Skeletal muscle tissue (tissue), 4 donors: ENCODE measurements around the gene GALP. TPM values are rescaled to one million over a fixed set of nuclear protein-coding genes. Genes with fewer than 3 reads are reported as not detected.
A peak's percentile ranks its signal among the peaks of the same experiment; 100 is the strongest.

ENCODE experiments used
- H3K27ac ChIP-seq: one replicate; pipeline ENCODE4 v1.7.0; 2013; ENCODE audit warnings: mild to moderate bottlenecking, low read depth, low read length, inconsistent platforms
- H3K27me3 ChIP-seq, 3 donors: one replicate each; pipeline ENCODE4 v1.7.0; 2013; ENCODE audit warnings: low read length in 3 of 3; ENCODE audit not compliant: control insufficient read depth in 3 of 3, insufficient read depth in 3 of 3
- H3K36me3 ChIP-seq, 3 donors: one replicate each; pipeline ENCODE4 v1.7.0; 2013; ENCODE audit warnings: low read length in 3 of 3; ENCODE audit not compliant: control insufficient read depth in 3 of 3, insufficient read depth in 3 of 3
- H3K4me1 ChIP-seq, 3 donors: one replicate each; pipeline ENCODE4 v1.7.0; 2013; ENCODE audit warnings: low read length in 3 of 3, mild to moderate bottlenecking in 3 of 3; ENCODE audit not compliant: control insufficient read depth in 3 of 3, insufficient read depth in 3 of 3
- H3K4me3 ChIP-seq, 3 donors: one replicate each; pipeline ENCODE4 v1.7.0; 2013; ENCODE audit warnings: low read length in 3 of 3
- H3K9ac ChIP-seq, 3 donors: one replicate each; pipeline ENCODE4 v1.7.0; 2013; ENCODE audit warnings: low read length in 3 of 3, mild to moderate bottlenecking in 3 of 3, moderate library complexity in 2 of 3, low read depth in 1 of 3
- H3K9me3 ChIP-seq, 3 donors: one replicate each; pipeline ENCODE4 v1.7.0; 2013; ENCODE audit warnings: low read length in 3 of 3; ENCODE audit not compliant: control insufficient read depth in 3 of 3
- total RNA-seq: library from RNA; depleted of rRNA; stranded (reverse); fragments of >200 nt; gene quantifications from one replicate; pipeline ENCODE4 v1.2.3, GENCODE V29; 2014
- donor health status: Osteomylitis.

GALP gene
- total RNA-seq, 1 donor from 2014 or later, result not detected

DNA sequence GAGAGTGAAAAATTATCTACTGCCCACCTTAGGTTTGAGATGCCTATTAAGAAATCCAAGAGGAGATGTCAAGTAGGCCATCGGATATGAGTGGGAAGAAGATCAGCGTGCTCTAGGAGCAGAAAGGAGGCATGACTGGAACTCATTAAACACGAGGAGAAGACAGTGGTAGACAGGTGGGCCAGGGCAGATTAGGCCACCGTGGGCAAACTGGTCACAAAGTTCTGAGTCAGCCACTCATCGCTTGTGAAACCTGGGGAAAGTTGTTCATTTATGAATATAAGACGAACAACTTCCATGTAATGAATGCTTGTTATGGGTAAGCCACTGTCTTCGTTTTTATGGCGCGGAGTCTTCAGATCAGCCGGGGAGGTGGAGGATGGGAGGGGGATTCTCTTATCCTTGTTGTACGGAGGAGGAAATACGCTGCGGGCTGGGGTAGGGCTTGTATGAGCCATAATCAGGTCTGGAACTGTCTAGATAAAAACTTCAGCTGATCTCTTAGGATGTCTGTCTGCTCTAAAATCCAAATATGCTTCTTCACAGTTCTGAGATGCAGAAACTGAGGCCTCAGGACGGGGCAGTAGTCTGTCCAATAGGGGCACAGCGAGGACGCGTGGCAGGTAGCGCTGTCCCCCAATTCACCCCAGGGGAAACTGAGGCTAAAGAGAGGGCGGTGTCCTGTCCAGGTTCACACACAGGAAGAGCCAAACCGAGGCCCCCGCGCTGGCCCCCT, 35.8 kb upstream of the GALP start:
- peak overlapping the region; percentile 88 to 91 (median 89) for H3K4me3 ChIP-seq
- peaks cover 14 to 22% (median 15%) of the 10 kb centered on the region in 3 donors for H3K4me1 ChIP-seq
- H3K27me3 ChIP-seq, result no peaks in the 10 kb centered on the region
- H3K36me3 ChIP-seq, result peaks cover 0 to 2% (median 0%) of the 10 kb centered on the region in 3 donors
- H3K9me3 ChIP-seq, result no peaks in the 10 kb centered on the region
- H3K9ac ChIP-seq, result peak overlapping the region; percentile 80 to 93 (median 90)
- peak overlapping the region; percentile 93 for H3K27ac ChIP-seq

DNA sequence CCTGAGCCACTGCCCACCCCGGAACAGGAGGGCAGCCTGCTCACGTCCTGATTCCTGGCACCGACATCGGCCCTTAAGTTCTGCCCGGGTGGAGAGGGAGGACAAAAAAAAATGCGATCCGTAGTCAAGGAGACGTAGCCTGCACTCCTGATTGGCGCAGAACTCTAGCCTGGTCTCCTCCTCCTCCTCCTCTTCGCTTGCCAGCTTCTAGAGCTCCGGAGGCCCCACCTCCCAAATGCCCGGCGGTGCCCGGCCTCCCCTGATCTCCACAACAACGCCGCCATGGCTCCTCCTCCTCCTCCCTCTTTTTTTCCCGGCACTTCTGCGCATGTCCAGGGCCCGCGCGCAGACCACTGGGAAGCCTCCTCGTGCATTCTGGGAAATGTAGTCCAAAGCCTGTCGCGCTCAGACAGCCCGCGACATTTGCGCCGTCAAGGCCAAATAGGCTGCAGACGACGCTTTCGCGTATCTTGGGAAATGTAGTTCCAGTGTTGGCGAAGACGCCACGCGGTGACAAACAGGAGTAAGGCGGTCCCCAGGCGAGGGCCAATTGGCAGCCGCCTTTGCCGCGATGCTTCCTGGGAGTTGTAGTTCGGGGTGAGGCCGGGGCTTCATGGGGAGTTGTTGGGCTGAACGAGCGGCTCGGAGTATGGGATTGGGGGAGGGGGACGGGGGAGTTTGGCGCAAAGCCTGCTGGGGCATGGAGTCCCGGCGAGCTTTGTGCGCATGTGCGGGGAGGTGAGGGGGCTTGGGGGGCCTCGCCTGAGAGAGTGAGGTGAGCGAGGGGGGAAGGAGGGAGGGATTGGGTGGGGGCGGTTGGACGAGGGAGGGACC, 35.0 kb upstream of the GALP start, which contains the start of gene ZNF444:
Gene ZNF444, plus strand, starts transcription at position 705 of the 834 bp plus-strand sequence. CDS start 5,625 bp downstream, outside the sequence.
- Histone ChIP-seq H3K9me3 (no peaks in the 10 kb centered on the region), H3K27ac (peak within 1 kb of the TSS; percentile 93), H3K4me3 (peak within 1 kb of the TSS; percentile 88 to 91 (median 89)), H3K27me3 (no peaks in the 10 kb centered on the region), H3K4me1 (peaks cover 14 to 22% (median 15%) of the 10 kb centered on the region in 3 donors), H3K36me3 (peaks cover 0 to 2% (median 0%) of the 10 kb centered on the region in 3 donors), H3K9ac (peak within 1 kb of the TSS; percentile 80 to 93 (median 90))

DNA sequence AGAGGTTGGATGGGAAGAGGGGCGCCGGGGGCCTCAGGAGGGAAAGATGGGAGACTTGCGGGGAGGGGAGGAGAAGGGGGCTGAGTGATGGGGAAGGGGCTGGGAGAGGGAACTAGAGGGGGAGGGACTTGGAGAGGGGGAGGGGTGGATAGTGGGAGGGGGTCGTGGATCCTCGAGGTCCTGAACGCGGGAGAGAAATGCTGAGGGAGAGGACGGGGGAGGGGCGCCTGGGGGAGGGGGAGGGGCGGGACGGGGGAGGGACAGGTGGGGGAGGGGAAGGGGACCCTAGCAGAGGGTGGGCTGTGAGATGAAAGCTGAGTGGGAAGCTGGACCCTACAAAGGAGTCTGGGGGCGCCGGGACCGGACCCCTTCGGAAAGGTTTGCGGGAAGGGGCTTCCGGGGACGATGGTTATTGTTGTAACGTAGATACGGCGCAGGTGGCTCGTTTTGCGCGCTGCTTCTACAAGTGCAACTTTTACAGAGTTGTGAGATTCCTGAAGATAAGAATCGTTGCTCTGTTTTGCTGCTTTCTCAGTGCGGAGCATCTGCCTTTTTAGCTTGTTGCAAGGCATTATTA, 34.3 kb upstream of the GALP start:
- Histone ChIP-seq H3K36me3 (peaks cover 0 to 2% (median 0%) of the 10 kb centered on the region in 3 donors), H3K9me3 (no peaks in the 10 kb centered on the region), H3K27me3 (no peaks in the 10 kb centered on the region), H3K4me3 (peak overlapping the region; percentile 88 to 91 (median 89)), H3K4me1 (peaks cover 14 to 22% (median 15%) of the 10 kb centered on the region in 3 donors), H3K9ac (peak overlapping the region; percentile 38 to 74 (median 70)), H3K27ac (peak overlapping the region; percentile 93)

DNA sequence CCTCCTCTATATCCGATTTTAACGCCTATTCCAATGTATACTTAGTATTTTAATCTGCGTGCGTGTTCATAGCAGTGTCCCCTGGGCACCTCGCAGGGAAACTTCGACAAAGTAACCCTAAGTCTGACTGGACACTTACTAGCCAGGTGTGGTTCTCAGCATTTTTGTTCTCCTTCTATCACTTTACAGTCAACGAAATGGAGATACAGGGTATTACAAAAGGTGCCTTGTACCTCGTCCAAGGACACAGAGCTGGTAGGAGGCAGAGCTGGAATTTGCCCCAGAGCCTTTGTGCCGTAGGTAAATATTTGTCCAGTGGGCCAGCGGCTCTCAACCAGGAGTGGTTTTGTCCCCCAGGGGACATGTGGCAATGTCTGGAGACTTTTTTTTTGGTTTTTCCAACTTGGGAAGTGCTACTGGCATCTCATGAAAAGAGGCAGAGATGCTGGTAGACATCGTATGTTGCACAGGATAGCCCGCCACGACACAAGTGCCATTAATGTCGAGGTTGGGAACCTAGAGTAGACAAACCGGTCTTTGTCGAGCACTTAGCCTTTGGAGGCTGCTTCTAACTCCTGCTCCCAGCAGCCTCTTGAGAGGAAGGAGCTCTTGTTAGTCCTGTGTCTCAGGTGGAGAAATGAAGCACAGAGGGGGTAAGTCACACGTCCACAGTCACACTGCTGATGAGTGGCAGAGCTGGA, 33.6 kb upstream of the GALP start:
- peak overlapping the region; percentile 70 to 91 (median 71) for H3K4me3 ChIP-seq
- no peak overlapping the region for H3K27ac ChIP-seq
- H3K4me1 ChIP-seq, result peaks cover 14 to 24% (median 15%) of the 10 kb centered on the region in 3 donors
- no peaks in the 10 kb centered on the region for H3K27me3 ChIP-seq
- H3K9ac ChIP-seq, result peak overlapping the region; percentile 38 to 74 (median 70)
- H3K36me3 ChIP-seq, result peaks cover 2 to 3% (median 2%) of the 10 kb centered on the region in 3 donors
- no peaks in the 10 kb centered on the region for H3K9me3 ChIP-seq

DNA sequence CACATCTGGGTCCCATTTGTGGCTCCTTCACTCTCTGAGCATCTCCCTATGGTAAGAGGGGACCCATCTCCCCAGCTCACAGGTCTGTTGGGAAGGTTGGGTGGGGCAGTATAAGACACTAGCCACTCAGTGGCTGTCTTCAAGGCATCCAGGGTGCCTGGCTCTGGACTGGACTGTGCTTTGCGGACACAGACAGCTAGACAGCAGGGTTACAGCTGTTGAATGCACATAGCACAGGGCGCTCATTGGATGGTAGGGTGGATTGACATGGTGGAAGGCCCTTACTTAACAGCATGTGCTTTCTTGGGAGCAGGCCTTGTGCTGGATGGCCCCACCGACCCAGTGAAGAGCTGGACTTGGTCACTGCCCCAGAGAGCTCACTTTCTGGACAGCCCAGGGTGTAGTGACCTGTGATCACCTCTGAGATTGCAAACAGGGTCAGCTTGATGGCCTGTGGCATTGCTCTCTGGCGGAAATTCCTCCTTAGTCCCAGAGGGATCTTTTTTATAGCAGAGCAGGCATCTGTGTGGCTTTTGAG, 32.8 kb upstream of the GALP start:
- Histone ChIP-seq H3K27ac (no peak overlapping the region), H3K4me3 (no peak overlapping the region), H3K9ac (no peak overlapping the region), H3K36me3 (peaks cover 2 to 8% (median 7%) of the 10 kb centered on the region in 3 donors), H3K9me3 (no peaks in the 10 kb centered on the region), H3K4me1 (peaks cover 14 to 26% (median 15%) of the 10 kb centered on the region in 3 donors), H3K27me3 (no peaks in the 10 kb centered on the region)

DNA sequence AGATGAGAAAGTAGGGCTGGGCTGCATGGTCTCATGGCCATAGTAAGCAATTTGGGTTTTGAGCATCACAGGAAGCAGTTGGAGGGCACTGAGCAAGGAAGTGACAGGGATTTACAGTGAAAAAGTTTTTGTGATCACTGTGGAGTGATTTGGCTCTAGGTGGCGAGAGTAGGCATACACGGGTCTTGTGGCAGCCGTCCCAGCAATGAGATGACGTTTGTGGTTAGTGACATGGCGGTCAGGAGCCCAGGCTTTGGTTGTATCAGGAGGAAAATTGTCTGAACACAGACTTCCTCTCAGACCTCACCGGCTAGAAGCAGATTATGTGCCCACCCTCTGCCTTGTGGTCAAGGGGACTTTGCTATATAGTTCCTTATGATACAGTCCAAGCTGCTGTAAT, 31.4 kb upstream of the GALP start:
- Histone ChIP-seq H3K36me3 (peaks cover 7 to 12% (median 7%) of the 10 kb centered on the region in 3 donors), H3K4me1 (peaks cover 14 to 26% (median 15%) of the 10 kb centered on the region in 3 donors), H3K27ac (no peak overlapping the region), H3K9me3 (no peaks in the 10 kb centered on the region), H3K27me3 (no peaks in the 10 kb centered on the region), H3K9ac (no peak overlapping the region), H3K4me3 (no peak overlapping the region)

DNA sequence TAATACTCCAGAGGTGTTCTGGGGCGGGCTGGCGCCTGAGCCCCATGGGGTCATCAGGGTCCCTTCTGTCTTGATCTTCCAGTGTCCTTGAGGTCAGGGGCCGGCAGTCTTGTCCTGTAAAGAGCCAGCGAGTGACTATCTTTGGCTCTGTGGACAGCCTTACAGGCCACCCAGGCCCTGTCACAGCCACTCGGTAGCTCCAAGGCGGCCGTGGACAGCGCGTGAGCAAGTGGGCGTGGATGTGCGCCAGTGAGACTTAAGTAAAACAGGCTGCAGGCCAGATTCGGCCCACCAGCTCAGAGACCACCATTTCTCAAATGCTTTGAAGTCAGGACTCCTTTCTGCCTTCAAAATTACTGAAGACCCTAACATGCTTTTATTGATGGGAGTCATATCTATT, 31.0 kb upstream of the GALP start:
- Histone ChIP-seq H3K36me3 (peaks cover 7 to 12% (median 7%) of the 10 kb centered on the region in 3 donors), H3K27me3 (no peaks in the 10 kb centered on the region), H3K4me3 (no peak overlapping the region), H3K4me1 (peaks cover 14 to 26% (median 15%) of the 10 kb centered on the region in 3 donors), H3K27ac (no peak overlapping the region), H3K9ac (no peak overlapping the region), H3K9me3 (no peaks in the 10 kb centered on the region)

DNA sequence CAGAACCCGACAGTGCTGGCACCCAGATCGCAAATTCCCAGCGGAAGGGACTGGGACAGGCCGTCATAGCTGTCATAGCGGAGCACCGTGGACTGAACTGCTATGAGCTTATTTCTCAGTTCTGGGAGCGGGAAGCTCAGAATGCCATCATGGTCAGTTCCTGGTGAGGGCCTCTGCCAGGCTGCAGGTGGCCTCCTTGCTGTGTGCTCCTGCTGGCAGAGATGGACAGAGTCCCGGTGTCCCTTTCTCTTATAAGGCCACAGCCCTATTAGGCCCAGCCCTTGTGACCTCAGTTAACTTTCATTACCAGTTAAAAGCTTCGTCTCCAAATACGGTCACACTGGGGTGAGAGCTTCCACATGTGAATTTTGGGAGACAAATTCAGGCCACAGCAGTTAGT, 30.1 kb upstream of the GALP start:
- no peak overlapping the region for H3K27ac ChIP-seq
- H3K36me3 ChIP-seq, result peaks cover 7 to 14% (median 7%) of the 10 kb centered on the region in 3 donors
- no peaks in the 10 kb centered on the region for H3K27me3 ChIP-seq
- H3K4me3 ChIP-seq, result no peak overlapping the region
- H3K4me1 ChIP-seq, result peaks cover 15 to 30% (median 17%) of the 10 kb centered on the region in 3 donors
- H3K9me3 ChIP-seq, result no peaks in the 10 kb centered on the region
- H3K9ac ChIP-seq, result peak overlapping the region in 1 of 3 donors; percentile 16

DNA sequence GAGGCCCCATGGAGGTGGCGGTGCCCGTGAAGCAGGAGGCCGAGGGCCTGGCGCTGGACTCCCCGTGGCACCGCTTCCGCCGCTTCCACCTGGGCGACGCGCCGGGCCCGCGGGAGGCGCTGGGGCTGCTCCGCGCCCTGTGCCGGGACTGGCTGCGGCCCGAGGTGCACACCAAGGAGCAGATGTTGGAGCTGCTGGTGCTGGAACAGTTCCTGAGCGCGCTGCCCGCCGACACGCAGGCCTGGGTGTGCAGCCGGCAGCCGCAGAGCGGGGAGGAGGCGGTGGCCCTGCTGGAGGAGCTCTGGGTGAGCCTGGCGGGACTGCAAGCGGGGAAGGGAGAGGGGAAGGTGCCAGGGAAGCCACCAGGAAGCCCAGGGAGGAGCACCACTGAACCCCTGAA, 28.9 kb upstream of the GALP start:
- H3K27ac ChIP-seq, result no peak overlapping the region
- no peak overlapping the region for H3K9ac ChIP-seq
- H3K4me3 ChIP-seq, result no peak overlapping the region
- H3K27me3 ChIP-seq, result no peaks in the 10 kb centered on the region
- no peaks in the 10 kb centered on the region for H3K9me3 ChIP-seq
- peaks cover 7 to 14% (median 7%) of the 10 kb centered on the region in 3 donors for H3K36me3 ChIP-seq
- peaks cover 12 to 26% (median 14%) of the 10 kb centered on the region in 3 donors for H3K4me1 ChIP-seq
